GM04504 (cell line): Measurements from ENCODE around the gene DENND1A.
"Not testable (repeated sequence)": the region's sequence is repeated elsewhere in the genome, so short reads cannot be mapped to it uniquely, and the experiment has no call there.

ENCODE experiments used
- DNase-seq: peaks from one replicate; pipeline ENCODE4 v3.0.0-alpha.2; 2012; ENCODE audit warnings: low read depth

Gene DENND1A

DNA sequence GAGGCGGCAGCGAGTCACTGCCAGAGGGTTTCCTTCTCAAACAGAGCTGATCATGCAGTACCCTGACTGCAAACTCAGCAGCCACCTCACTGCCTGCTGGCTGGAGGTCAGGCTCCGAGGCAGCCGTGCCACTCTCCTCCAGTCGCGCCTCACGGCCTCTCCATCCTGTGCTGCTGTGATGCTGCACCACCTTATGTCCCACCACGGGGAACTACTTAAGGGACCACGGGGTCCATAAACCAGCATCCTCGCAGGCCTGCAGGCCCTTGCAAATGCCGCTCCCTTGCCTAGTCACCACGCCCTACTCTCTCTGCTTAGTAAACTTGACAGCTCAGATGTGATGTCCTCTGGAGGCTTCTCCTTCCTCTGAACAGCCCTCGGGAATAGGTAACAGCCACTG, 474.7 kb downstream of the DENND1A start:
- DNase-seq: no peak

DNA sequence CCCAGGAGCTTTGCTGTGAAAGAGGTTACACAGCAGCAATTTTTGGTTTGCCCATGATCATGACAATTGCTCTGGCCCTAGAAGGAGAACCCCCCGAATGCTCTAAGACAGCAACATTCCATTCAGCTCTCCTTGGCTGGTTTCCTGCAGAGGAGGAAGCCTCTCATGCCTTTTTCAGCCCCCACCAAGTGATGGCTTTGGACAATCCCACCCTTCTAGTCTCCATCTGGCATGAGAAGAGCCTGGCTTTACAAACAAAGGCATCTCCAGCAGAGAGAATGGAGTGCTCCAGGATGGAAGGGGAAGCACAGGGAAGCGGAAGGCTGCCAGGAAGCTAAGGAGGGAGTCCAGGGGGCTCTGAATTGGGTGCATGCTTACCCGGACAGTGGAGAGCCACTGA, 475.6 kb downstream of the DENND1A start:
- DNase-seq: no peak

DNA sequence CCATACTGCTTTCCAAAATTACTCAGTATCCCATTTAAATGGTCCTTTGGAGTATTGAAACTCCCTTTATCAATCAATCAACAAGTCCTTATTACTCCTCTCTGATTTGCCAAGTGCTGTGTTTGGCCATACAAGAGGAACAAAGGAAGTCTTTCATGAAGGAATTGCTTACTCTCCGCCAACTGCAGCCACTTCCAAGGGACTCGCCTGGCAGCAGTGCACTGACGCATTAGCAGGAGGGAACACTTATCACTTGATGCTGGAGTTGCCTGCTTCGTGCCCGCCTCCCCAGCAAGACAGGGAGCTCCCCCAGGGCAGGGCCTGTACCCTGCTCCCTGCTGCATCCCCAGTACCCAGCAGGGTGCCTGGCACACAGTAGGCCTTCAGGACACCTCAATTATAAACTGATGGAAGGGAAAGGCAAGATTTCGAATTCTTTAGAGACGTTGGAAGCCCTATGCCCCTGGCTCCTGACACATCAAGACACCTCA, 476.1 kb downstream of the DENND1A start:
- no peak for DNase-seq

DNA sequence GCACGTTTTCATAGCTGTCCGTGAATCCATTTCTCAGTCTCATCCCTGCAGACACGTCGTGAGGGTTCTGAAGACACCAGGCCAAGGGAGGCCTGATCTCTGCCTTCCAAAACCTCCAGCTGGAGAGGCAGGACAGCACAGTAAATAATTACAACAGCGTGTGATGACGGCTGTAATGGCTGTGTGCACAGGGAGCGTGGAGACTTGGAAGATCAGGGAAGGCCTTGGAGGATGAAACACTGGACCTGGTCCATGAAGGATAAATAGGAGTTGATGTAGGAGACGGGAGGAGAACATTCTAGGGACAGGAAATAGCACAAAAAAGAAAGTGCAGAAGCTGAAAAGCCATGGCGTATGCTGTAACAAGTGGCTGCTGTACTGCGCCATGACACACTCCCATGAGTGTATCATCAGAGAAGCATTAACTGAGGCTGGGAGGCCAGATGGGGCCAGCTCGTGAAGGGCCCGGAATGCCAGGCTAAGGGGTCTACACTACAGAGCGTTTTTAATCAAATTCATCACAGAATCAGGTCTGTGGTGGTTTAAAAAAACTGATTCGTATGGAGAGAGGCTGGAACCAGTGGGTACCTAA, 476.8 kb downstream of the DENND1A start:
- DNase-seq: no peak

DNA sequence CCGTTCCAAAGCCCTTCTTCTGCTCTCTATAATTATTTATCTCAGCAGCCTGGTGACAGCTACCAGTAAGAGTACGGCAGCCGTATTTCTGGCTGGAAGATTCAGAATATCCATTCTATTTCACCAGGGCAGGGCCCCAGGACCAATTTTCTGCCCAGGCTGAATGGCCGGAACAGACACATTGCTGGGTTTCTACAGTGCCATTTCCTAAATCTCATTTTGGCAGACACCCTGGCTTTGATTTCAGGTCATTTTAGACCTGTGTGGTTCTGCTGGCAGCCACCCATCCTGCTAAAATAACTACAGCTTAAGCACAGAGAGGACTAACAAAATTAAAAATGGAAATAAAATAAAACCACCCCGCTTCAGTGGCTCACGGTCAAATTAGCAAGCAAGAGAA, 478.9 kb downstream of the DENND1A start:
- DNase-seq: no peak

DNA sequence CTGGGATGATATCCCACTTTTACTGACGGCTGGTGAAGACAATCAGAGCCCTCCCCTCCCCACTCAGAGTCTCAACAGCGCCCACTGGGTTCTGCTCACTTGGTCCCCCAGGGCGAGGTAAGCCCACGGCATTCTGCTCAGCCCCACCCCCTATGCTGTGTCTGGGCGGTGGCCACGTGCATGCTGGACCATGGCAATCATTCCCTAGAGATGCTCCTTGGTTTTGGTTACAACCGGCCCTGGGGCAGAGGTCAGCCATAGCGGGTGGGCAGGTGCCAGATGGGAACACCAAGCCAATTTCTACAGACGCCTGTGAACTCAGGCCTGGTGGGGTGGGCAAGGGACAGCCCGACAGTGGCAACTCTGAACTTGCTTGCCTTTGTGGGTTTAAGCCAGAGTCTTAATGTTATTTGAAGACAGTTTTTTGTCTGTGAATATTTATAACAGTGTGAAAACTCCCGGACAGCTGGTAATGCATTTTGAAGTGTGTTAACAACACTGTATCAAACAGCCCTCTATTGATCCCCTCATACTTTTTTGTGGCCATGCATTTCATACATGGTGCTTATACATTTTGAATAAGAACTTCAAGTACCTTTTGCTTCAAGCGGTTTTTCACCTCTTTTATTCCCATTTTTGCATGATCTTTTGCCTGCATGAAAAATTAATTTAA, 479.7 kb downstream of the DENND1A start:
- DNase-seq: no peak

DNA sequence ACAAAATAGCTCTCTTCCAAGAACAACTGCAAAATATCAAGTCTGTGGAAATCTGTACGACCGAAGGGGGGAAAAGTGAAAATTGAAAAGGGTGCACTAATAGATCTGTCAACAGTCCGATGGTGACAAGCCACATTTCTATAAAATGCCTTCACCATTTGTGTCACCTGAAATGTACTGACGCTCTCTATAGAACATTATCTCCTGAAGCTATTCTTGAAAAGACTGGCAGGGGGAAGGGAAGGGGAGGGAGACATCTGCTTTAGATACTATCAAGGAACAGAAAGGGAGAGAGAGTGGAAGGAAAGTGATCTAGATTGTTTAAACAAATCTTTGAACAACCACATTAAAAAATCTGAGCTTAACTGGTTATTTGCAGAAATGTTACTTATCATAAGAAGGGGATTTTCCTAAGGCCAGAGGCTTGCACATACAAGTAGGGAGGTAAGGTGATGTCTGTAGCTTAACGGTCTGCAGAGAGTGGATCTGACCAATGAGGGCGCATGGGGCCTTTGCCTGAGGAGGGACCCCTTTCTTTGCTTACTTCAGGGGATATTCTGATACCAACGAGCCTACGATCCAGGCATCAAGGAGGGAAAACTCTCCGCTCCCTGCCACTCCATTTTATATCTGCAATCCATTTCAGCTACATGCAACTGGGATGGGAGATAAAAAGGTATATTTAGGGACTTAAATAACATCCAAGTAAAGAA, 481.8 kb downstream of the DENND1A start:
- DNase-seq: no peak

DNA sequence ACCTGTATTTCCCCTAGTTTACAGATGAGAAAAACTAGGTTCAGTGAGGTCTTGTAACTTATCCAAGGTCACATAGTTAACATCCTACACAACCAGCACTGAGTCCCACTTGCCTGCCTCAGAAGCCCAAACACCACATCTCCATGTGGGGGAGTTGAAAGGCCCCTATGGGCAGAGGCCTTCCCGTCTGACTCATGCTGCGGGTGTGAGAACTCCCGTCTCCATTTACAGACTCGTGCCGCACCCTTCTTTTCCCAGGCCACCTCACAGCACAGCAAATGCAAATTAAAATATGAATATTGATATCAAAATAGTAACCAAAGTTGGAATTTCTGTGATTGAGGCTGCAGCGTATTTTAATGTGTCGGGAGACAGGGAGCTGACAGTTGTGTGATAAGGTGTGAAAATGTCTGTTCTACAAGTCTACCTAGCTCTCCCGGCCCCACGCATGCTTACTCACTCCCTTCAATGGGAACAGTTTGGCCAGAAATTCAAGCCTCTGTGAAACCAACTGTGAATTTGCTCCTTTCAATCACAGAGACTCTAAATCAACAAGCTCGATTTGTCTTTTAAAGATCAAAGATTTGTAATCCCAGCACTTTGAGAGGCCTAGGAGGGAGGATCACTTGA, 483.8 kb downstream of the DENND1A start:
- DNase-seq: no peak

DNA sequence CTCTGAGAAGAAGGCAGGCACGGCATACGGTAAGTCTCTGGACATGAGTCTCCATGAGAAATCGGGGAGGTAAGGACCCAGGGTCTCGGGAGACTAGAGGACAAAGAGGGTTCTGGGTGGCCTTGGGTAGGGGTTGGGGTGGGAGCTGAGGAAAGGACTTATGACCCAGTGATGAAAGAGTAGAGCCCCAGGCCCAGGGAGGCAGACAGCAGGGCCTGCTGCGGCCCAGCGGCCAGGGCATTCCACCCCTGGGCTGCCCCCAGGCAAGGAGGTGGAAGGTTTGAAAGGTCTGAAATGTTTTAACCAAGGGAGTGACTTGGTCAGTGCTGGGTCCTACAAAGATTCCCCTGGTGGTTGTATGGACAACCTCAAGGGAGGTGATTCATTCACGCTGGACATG, 484.8 kb downstream of the DENND1A start:
- DNase-seq: no peak

DNA sequence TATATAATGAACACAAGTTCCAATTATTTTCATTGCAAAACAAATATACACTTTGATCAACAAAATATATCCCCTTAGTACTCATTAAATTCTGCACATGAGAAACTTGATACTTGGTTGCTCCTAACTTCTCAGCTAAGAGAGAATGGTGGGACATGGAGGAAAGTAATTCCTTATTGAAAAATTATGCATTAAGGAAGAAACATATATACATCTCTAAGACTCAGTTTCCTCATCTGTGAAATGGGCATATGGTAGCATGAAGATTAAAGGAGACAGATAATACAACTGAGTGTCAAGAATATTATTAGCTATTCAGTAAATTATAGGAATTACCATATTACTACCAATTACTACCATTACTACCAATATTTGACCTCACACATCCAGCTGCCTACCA, 488.2 kb downstream of the DENND1A start:
- DNase-seq: no peak

DNA sequence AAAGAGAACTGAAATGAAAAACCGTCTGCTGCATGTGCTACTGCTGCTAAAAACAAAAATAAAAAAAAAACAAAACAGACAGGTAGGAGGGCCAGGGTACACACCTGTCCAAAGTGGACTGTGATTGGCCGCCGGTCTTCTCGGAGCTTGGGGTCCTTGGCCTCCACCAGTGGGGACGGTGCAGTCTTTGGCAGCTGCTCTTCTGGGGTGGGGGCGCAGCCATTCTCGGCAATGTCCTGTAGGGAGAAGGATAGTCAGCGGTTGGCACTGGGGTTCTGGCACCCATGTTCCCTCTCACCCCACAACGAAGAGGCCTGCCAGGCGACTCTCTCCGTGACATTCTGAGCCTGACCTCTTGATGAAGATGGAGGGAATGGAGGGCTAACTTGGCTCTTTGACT, 489.7 kb downstream of the DENND1A start:
- no peak for DNase-seq

DNA sequence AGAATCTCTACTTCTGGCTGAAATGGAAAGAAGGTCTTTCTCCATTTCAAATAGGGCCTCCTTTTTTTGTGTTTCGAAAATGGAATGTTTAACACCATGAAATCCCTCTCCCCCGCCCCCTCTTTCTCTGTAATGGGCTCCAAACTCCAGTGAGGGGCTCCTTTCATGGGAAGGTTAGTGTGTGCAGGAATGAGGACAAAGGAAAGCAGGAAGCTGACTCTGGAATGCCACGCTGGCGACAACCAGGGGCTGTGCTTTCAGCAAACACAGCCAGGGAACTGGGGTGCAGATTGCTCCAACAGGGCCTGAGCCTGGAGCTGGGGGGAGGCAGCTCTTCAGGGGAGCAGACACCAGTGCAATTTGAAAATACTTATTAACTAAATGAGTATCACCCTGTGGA, 491.1 kb downstream of the DENND1A start:
- DNase-seq: no peak

DNA sequence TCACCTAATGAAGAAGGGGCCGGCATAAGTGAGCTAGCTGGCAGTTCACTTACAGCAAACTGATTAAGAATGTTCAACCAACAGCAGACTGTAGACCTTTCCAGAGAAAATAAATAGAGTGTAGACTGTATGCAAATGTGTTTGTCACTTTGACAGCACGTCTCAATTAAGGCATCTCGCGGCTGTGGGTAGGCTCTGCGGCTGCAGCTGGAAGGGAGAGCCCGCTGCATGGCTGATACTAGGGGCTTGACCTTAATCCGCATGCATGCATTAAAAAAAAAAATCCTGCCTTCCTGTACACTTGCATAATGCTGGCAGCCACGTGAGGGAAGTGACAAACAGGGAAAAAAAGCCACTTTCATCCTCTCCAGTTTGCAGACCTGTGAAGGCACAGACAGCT, 491.6 kb downstream of the DENND1A start:
- no peak for DNase-seq

DNA sequence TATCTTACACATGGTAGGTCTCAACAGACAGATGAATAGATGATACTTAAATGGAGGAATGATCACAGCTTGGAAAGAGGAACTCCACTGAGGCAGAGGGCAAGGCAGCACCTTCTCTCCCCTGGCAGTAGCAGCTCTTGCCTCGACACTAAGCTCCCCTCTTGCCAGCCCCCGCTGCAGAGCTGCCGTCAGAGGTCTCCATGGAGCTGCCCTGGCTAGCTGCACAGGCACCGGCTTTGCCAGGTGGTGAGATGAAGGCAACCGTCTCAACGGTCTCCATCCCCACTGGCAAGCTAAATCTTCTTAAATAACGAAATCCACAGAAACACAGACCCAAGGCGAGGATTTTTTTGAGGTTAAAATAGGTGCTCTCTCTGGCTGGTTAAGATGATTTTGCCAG, 492.7 kb downstream of the DENND1A start:
- no peak for DNase-seq

DNA sequence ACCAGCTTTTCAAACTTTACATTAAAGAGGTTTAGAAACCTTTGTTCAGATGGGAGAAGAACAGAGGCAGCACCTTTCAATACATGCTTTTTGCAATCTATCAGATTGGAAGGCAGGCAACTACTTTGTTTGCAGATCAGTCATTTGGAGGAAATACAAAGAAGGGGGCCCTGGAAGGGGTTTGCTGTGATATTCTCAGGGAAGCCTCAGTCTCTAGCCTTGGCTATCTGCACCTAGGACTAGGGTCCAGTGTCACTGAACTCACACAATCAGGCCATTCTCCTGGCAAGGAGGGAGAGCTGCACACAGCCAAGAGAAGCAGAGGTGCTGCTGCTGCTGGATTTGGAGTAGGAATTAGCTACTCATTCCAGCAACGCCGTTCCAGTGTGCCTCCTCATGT, 494.5 kb downstream of the DENND1A start:
- DNase-seq: no peak

DNA sequence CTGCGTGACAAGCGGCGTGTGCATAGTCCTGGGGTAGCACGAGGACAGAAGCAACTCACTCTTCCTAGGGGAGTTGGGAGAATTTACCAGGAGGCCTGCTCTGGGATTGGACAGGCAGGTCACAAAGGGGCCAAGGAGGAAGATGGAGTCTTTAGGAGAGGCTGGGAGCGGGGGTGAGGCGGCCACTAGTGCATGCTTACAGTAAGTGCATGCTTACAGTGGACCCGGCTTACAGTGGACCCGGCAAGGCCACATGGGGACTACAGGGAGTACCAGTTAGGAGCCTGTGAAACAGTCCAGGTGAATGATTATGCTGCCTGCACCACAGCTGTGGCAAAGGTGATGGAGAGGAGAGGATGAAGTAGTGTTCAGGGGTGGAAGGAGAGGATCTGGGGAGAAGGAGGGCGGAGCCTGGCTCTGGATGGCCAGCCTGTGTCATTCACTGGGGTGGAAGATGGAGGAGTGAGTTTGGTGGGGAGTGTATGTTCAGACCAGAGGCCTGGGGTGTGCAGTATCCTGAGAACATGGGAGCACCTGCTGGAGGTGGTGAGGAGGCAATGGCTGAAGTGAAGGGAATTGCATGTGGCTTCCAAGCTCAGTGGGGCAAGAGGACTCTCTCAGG, 495.2 kb downstream of the DENND1A start:
- DNase-seq: no peak

DNA sequence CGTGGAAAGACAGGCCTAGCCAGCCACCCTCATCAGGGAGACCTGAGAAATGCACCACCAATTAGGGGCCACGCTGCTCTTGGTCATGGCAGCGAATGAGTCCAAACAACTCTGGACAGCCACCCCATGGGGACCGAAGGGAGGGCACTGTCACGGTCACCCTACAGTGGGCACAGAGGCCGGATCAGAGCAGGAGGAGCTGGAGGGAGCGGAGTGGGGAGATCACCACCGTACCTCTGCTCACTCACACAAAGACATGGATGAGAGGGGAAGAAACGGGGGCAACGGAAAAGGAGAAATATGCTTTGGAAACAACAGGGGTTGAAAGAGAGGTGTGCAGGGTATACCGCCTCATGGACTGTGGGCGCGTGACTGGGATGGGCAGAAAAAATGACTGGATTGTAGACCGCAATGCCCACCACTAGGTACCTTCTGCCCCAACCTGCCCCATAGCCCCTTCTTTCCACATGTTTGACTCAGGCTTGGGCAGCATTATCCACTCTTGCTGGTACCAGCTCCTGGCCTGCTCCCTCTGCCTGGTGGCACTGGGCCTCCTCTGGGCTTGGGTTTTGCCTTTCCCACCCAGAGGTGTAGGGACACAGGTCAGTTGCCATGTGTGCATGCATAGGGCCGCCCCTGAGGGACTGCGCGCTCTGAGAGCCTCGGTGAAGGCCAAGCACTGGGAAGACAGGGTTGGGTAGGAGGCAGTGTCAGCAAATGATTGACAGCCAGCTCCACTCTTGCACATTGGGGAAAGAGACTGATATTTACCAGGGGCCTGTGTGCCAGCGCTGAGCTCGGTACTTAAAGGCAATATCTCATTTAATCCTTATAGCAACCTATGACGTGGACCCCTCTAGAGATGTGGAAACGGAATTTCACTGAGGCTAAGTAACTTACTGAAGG, 497.3 kb downstream of the DENND1A start:
- DNase-seq: no peak

DNA sequence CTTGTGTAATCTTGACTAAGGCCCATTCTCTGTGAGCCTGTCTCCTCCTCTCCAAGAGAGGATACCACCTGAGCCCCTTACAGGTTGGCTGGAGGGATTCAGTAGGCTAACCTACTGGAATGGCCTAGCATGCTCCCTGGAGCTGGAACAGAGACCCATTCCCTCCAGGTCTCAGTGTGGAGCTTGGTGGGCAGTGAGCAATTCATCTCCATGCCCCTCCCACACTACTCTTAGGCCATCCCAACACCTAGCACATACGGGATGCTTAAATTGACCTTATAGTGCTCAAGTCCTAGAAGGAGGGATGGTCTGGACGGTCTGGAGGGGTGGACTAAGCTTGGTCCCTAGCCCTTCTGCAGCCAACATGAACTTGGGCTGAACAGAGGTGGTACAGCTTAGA, 498.3 kb downstream of the DENND1A start:
- DNase-seq: no peak

DNA sequence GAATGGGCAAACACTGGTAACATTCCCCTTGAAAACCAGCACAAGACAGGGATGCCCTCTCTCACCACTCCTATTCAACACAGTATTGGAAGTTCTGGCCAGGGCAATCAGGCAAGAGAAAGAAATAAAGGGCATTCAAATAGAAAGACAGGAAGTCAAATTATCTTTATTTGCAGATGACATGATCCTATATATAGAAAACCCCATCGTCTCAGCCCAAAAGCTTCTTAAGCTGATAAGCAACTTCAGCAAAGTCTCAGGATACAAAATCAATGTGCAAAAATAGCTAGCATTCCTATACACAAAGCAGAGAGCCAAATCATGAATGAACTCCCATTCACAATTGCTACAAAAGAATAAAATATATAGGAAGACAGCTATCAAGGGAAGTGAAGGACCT, 501.5 kb downstream of the DENND1A start:
- not testable (repeated sequence) for DNase-seq

DNA sequence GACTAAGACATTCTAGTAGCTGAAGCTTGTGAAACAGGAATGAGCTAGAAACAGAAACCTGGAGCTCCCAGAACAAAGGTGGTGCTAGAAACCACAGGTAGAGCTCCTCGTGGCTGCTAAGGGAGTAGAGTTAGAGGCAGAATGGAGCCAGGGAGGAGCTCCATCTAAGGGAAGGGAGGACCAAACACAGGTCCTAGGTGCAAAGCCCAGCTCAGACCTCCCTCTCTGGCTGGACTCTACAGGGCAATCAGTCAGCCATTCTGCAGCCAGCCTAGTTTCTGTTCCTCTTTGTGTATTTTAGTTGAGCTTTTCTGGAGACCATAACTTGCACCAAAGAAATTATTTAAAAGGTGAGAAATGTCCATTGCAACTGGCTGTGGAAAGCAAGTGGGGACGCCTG, 503.5 kb downstream of the DENND1A start:
- DNase-seq: no peak

DNA sequence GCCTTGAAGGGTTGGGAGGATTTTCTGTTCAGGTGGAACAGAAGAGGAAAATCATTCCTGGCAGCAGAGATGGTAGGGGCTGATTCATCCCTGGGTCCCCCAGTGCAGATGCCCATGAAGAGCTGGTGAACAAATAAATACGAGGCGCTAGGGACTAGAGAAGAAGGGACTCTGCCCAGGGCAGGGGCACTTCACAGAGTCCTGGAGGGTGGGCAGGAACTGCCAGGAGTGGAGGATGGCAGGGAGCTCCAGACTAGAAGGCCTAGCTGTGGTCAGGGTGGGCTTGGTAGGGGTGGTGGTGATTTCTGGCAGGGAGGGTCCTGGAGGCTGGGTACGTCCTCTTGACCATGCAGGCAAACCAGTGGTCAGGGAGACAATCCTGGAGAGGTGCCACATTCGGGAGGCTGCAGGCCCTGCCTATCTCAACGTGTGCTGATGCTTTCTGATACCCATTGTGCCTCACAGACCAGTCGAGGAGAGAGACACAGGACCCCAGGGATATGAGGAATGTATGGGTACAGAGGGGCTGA, 504.0 kb downstream of the DENND1A start:
- no peak for DNase-seq
